Measurements from ENCODE around the gene UBD.

DNA sequence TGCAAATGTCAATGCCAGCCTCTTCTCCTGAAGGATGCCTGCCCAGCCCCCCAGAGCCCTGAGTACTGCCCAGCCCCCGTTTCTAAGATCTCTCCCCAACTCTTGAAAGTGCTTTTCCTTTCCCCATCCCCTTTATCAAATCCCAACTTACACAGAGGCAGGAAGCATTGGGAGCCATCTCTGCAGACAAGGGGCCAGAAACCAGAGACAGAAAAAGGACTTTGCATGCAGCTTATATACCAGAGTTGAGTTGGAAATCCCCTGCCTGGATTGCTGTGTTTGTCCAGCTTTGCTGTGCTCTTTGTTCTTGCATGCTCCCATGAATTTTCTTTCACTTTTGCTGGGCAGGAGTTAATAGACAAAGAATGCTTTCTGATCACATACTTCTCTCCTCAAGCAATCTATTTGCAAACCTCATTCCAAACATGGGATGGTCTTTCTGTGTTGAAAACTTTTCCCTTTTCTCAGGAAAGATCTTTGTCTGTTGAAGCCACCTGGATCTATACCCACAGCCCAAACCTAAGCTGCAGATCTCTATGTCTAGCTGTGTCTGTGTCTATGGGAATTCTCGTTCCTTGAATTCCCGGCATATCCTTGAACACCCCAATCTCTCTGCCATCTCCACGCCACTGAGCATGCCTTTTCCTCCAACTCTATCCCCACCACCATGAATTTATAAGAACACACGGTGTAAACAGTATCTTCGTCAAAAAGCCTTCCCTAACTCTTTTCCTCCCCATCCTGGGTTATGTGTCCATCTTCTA lies at the start of gene UBD:
- TF ChIP-seq, protein P1, sequence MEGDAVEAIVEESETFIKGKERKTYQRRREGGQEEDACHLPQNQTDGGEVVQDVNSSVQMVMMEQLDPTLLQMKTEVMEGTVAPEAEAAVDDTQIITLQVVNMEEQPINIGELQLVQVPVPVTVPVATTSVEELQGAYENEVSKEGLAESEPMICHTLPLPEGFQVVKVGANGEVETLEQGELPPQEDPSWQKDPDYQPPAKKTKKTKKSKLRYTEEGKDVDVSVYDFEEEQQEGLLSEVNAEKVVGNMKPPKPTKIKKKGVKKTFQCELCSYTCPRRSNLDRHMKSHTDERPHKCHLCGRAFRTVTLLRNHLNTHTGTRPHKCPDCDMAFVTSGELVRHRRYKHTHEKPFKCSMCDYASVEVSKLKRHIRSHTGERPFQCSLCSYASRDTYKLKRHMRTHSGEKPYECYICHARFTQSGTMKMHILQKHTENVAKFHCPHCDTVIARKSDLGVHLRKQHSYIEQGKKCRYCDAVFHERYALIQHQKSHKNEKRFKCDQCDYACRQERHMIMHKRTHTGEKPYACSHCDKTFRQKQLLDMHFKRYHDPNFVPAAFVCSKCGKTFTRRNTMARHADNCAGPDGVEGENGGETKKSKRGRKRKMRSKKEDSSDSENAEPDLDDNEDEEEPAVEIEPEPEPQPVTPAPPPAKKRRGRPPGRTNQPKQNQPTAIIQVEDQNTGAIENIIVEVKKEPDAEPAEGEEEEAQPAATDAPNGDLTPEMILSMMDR (IDR thresholded peaks at IDR 0.05) = no peak
- TF ChIP-seq POLR2A (IDR thresholded peaks at IDR 0.05) = peak; percentile 15
